GM08714 (cell line): ENCODE measurements around the gene KPNB1.

Source experiments
- H3K4me3 ChIP-seq: fragments of 200-500 bp; sonication (Bioruptor generic); 2 replicates; pipeline ENCODE4 v1.5.1; 2014; ENCODE audit warnings: mild to moderate bottlenecking, low read length, inconsistent platforms
- ZNF274 ChIP-seq: IDR thresholded peaks from 2 replicates; pipeline ENCODE4 v1.6.1; 2012; ENCODE audit warnings: mild to moderate bottlenecking, low read depth, low read length

Gene KPNB1

GRCh38 chr17:47684025-47684424 is 34.3 kb downstream of the KPNB1 start:
- no peak for TF ChIP-seq ZNF274
- H3K4me3 ChIP-seq, result no peak overlapping the region

DNA sequence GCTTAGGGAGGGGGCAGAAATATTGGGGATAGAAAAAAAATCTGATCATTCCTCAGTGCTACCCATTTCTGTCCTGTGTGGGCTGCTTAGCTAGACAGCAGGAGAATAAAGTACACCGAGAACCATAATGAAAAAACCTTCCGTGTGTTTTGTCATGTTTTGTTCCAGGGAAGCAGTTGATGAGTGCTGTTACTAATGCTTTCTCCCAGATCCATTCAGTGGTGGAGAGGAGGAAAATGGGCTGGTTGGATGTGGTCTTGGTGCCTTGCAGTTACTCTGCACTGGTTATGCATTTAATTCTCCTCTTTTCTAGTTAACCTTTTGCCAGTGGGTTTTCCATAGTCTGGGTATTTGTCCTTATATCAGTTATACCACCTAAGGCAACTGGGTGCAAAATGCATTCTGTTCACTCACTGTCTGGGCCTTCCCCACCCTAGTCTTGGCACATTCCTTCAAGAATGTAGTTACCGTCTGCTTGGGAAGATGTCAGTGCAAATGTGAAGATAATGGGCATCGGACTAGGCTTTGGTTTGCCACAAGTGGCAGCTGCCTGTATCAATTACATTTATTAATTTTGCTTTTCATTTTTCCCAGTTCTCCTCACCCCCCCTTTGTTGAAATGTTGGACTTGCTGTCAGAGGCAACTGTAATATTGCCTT is 34.9 kb downstream of the KPNB1 start:
- TF ChIP-seq ZNF274, result no peak
- no peak overlapping the region for H3K4me3 ChIP-seq

- no peak overlapping the region for H3K4me3 ChIP-seq
- TF ChIP-seq ZNF274, result no peak
Measured at GRCh38 chr17:47685556-47686275, 36.0 kb downstream of the KPNB1 start.

DNA sequence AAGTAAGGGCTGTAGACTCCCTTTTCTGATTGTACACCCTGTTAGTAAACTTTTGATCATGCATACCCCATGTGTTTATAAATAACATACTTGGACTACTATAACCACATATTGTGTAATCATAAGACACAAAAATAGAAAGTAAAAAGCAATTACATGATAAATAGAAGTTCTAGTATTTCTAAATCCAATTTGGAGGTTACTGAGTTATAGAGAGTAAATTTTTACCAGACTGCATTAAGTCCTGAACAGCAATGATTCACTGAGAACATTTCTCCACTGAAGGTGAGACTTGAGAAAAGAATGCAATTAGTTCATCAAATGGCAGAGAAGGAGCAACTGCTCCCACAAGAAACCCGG is 36.5 kb downstream of the KPNB1 start:
- H3K4me3 ChIP-seq, result no peak overlapping the region
- TF ChIP-seq ZNF274, result no peak

GRCh38 chr17:47686664-47687327 is 37.1 kb downstream of the KPNB1 start:
- TF ChIP-seq ZNF274, result no peak

DNA sequence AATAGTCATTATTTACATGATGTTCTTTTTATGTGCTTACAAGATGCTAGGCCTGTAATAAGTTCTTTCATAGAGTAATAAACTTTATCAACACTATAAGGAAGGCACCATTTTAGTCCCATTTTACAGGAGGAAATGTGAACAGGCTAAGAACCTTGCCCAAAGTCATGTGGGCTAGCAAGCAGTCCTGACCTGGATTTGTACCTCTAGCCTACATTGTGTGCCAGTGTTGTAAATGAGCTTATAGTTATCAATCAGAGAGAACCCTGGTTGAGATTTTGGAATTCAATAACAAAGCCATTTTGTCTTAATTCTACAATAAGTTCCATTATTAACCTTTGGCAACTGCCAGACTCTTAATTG is 37.6 kb downstream of the KPNB1 start:
- no peak overlapping the region for H3K4me3 ChIP-seq
- TF ChIP-seq ZNF274, result no peak

More at GRCh38 chr17:47686664-47687327, 37.1 kb downstream of the KPNB1 start:
- no peak overlapping the region for H3K4me3 ChIP-seq

DNA sequence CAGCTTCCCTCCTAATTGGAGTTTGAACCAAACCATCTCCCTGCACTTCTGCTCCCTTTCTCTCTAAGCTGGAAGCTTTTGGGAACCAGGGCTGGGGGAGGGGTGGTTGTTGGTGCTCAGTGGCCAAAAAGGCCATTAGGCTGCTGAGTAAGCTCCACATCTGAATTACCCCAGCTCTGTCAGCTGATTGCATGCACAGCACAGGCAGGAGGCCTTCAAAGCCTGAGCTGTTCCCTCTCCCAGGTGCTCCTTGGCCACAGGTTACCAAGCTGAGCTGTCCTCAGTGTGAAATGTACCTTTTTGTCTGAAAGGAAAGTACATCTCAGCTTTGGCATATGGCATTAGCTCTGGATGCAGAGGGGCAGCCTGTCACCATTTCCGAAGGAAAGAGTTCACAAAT is 38.0 kb downstream of the KPNB1 start:
- no peak for TF ChIP-seq ZNF274
- H3K4me3 ChIP-seq, result no peak overlapping the region

- H3K4me3 ChIP-seq, result no peak overlapping the region
- no peak for TF ChIP-seq ZNF274
Measured at GRCh38 chr17:47690121-47690520, 40.4 kb downstream of the KPNB1 start.

DNA sequence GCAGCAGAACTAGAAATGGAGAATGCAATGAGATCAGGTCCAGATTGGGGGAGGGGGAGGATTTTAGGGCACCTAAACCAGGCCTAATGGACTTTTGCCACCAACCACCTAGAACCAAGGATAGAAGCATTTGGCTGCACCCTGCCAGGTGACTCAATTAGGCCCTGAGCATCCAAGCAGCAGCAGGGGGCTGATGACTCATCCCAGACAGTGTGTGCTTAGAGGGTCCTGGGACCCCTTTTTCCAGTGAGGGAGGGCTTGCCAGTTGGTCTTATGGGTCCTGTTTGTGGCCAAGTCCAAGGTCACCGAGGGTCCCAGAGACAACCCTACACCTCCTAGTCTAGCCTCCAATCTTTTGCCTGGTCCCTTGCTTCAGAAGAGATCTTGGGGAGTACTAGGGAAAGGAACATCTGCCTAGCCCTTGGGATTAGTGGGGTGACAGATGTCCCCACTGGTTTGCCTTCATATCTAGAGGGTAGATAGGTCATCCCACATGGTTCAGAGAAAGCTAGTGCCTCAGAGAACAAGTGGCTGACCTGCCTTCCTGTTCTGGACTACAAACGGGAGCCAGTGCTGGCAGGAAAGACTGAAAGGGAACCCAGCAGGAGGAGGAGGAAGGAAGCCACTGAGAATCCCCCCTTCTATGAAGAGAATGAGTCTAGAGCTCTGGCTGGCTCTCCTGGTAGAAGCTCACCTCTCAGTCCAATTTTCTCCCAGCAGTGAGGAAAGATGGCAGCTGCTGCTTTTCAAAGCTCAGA is 42.6 kb downstream of the KPNB1 start:
- no peak overlapping the region for H3K4me3 ChIP-seq
- TF ChIP-seq ZNF274, result no peak

GRCh38 chr17:47692895-47693730 is 43.4 kb downstream of the KPNB1 start:
- no peak for TF ChIP-seq ZNF274
- peak overlapping the region; percentile 64; the same call in 1 of the 2 replicates for H3K4me3 ChIP-seq

DNA sequence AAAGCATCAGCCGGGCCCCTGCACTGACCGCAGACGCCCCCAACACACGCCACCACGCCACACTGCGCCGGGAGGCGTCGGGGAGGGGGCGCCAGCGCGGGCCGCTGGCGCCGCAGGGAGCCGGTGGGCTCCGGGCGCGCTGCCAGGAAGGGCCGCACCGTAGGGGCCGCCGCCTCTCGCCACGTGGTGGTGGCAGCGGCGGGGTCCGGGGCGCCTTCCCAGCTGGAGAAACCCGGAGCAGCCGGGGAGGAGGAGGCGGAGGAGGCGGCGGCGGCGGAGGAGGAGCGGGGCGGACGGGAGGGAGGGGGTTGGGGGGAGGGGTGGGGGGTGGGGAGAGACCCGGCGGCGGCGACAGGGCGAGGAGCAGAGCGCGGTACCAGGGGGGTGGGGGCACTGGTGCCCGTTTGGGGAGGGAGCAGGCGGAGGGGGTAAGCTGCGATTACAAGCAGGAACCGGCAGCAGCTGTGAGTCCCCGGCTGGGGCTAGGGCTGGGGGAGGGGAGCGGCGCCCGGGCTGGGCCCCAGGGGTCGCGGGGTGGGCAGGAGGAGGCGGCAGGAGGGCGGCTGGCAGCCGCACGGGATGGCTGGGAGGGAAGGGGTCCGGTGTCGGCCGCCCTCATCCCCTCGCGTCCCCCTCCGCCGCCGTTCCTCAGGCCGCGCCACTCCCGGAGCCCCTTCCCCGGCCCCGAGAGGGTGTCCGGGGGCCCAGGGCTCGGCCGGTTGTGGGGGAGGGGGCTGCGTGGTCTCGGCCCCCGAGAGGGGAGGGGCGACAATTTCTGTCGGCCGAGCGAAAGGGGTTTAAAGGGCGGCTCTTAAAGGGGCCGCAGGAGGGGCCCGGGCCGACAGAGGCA is 44.2 kb downstream of the KPNB1 start, which contains the start of gene TBKBP1:
Gene TBKBP1, plus strand, starts transcription at position 431 of the 850 bp plus-strand sequence. CDS start 1,952 bp downstream, outside the sequence.
- H3K4me3 ChIP-seq, result peak within 1 kb of the TSS; percentile 64
- TF ChIP-seq ZNF274, result no peak

DNA sequence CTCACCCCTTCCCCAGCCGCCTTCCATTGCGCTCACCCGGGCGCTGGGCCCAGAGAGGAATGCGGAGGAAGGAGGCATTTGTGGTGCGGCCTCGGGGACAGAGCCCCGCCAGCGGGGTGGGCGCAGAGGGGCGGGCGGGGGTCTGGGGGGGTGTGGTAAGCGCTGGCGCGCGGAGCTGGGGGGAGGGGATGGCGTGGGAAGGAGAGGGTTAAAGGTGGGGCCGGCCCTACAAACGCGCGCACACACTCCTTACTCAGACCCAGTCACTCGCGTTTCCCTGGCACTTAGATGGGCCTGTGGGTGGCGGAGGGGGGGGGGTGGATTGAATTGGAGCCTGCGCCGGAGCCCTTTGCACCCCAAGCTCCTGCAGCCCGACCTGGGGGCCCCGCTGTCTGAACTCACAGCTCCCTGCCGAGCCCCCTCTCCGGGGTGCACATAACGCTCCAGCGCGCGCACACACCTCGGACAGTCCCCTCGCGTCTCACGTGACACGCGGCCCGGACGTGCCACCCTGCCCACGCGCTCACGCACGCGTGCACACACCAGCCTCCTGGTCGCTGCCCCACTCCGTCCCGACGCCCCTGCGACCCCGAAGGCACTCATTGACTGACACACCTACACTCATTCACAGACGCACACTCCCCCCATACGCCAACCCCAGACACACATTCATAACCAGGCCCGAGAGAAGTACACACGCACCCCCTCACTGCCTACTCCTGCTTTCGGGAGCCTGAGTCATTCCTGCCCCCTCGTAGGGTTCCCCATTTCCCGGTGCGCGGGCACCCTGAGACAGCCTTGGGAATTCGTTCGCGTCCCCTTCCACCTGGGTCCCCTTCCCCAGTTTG is 45.1 kb downstream of the KPNB1 start:
- no peak for TF ChIP-seq ZNF274
- H3K4me3 ChIP-seq, result peak overlapping the region; percentile 60
